Measurements from ENCODE around the gene CNTN5.

The CNTN5 gene

GRCh38 chr11:99135508-99135907 is 114.8 kb downstream of the CNTN5 start:
- Histone ChIP-seq H3K23ac (ENCODE audit: low read length) (no peak overlapping the region), H2AFZ (ENCODE audit: insufficient read depth, low read length, poor library complexity) (no peak overlapping the region), H4K12ac (ENCODE audit: low read depth, low read length) (no peak overlapping the region), H4K91ac (ENCODE audit: low read depth, low read length) (no peak overlapping the region), H3K9me3 (ENCODE audit: insufficient read depth, low read depth, low read length) (no peaks in the 10 kb centered on the region), H2BK5ac (ENCODE audit: low read depth, low read length, poor library complexity) (no peak overlapping the region), H3K4ac (ENCODE audit: low read depth, low read length) (no peak overlapping the region), H3K4me3 (ENCODE audit: low read depth, low read length) (no peak overlapping the region), H2AK5ac (ENCODE audit: low read length) (no peak overlapping the region), H2BK12ac (ENCODE audit: low read length) (no peak overlapping the region), H3K9ac (ENCODE audit: low read length) (no peak overlapping the region), H3K18ac (ENCODE audit: low read length) (no peak overlapping the region), H3K27ac (ENCODE audit: low read depth, low read length) (no peak overlapping the region), H2BK120ac (ENCODE audit: insufficient read depth, low read length, poor library complexity) (no peak overlapping the region), H4K8ac (ENCODE audit: low read depth, low read length) (no peak overlapping the region), H3K79me2 (ENCODE audit: control insufficient read depth, insufficient read depth, low read length, poor library complexity) (no peaks in the 10 kb centered on the region), H3K4me1 (ENCODE audit: control insufficient read depth in 1 of 2, insufficient read depth in 2 of 2, low read length in 2 of 2) (no peaks in the 10 kb centered on the region), H3K79me1 (ENCODE audit: low read length) (no peaks in the 10 kb centered on the region), H3K36me3 (ENCODE audit: control insufficient read depth in 1 of 2, insufficient read depth in 2 of 2, low read length in 2 of 2) (no peaks in the 10 kb centered on the region), H3K27me3 (ENCODE audit: insufficient read depth, low read length) (no peaks in the 10 kb centered on the region), H3K14ac (ENCODE audit: low read length) (no peak overlapping the region), H3K4me2 (ENCODE audit: low read length) (no peak overlapping the region)
- DNase-seq: no peak
- no CpG with 5 or more reads among the region's 1 CpG for WGBS (ENCODE audit: extremely low coverage, insufficient coverage, insufficient read length)

- Histone ChIP-seq H3K9ac (ENCODE audit: low read length) (no peak overlapping the region), H3K4me3 (ENCODE audit: low read depth, low read length) (no peak overlapping the region), H2AK5ac (ENCODE audit: low read length) (no peak overlapping the region), H4K91ac (ENCODE audit: low read depth, low read length) (no peak overlapping the region), H3K23ac (ENCODE audit: low read length) (no peak overlapping the region), H3K27ac (ENCODE audit: low read depth, low read length) (no peak overlapping the region), H4K8ac (ENCODE audit: low read depth, low read length) (no peak overlapping the region), H3K4me1 (ENCODE audit: control insufficient read depth in 1 of 2, insufficient read depth in 2 of 2, low read length in 2 of 2) (no peaks in the 10 kb centered on the region), H4K12ac (ENCODE audit: low read depth, low read length) (no peak overlapping the region), H3K36me3 (ENCODE audit: control insufficient read depth in 1 of 2, insufficient read depth in 2 of 2, low read length in 2 of 2) (no peaks in the 10 kb centered on the region), H3K9me3 (ENCODE audit: insufficient read depth, low read depth, low read length) (no peaks in the 10 kb centered on the region), H3K4me2 (ENCODE audit: low read length) (no peak overlapping the region), H2BK120ac (ENCODE audit: insufficient read depth, low read length, poor library complexity) (no peak overlapping the region), H3K18ac (ENCODE audit: low read length) (no peak overlapping the region), H2BK5ac (ENCODE audit: low read depth, low read length, poor library complexity) (no peak overlapping the region), H3K79me2 (ENCODE audit: control insufficient read depth, insufficient read depth, low read length, poor library complexity) (no peaks in the 10 kb centered on the region), H3K14ac (ENCODE audit: low read length) (no peak overlapping the region), H2AFZ (ENCODE audit: insufficient read depth, low read length, poor library complexity) (no peak overlapping the region), H2BK12ac (ENCODE audit: low read length) (no peak overlapping the region), H3K27me3 (ENCODE audit: insufficient read depth, low read length) (no peaks in the 10 kb centered on the region), H3K4ac (ENCODE audit: low read depth, low read length) (no peak overlapping the region), H3K79me1 (ENCODE audit: low read length) (no peaks in the 10 kb centered on the region)
- no peak for DNase-seq
- WGBS (ENCODE audit: extremely low coverage, insufficient coverage, insufficient read length): no CpG with 5 or more reads among the region's 4 CpGs
These were observed 121.5 kb downstream of the CNTN5 start for GRCh38 chr11:99142237-99142636.

GRCh38 chr11:99148352-99148751 is 127.6 kb downstream of the CNTN5 start:
- H3K9me3 ChIP-seq (ENCODE audit: insufficient read depth, low read depth, low read length): no peaks in the 10 kb centered on the region

GRCh38 chr11:99154277-99154676 is 133.5 kb downstream of the CNTN5 start:
- H3K36me3 ChIP-seq (ENCODE audit: control insufficient read depth in 1 of 2, insufficient read depth in 2 of 2, low read length in 2 of 2): no peaks in the 10 kb centered on the region
- no peak overlapping the region for H3K4me3 ChIP-seq (ENCODE audit: low read depth, low read length)
- H4K8ac ChIP-seq (ENCODE audit: low read depth, low read length): no peak overlapping the region
- H3K4me1 ChIP-seq (ENCODE audit: control insufficient read depth in 1 of 2, insufficient read depth in 2 of 2, low read length in 2 of 2): no peaks in the 10 kb centered on the region
- H3K4me2 ChIP-seq (ENCODE audit: low read length): no peak overlapping the region
- no peak overlapping the region for H4K12ac ChIP-seq (ENCODE audit: low read depth, low read length)
- no peaks in the 10 kb centered on the region for H3K27me3 ChIP-seq (ENCODE audit: insufficient read depth, low read length)
- no peak overlapping the region for H2AK5ac ChIP-seq (ENCODE audit: low read length)
- H3K27ac ChIP-seq (ENCODE audit: low read depth, low read length): no peak overlapping the region
- H2AFZ ChIP-seq (ENCODE audit: insufficient read depth, low read length, poor library complexity): no peak overlapping the region
- H3K23ac ChIP-seq (ENCODE audit: low read length): no peak overlapping the region
- WGBS (ENCODE audit: extremely low coverage, insufficient coverage, insufficient read length): no CpG with 5 or more reads among the region's 5 CpGs
- no peak overlapping the region for H3K4ac ChIP-seq (ENCODE audit: low read depth, low read length)
- H2BK120ac ChIP-seq (ENCODE audit: insufficient read depth, low read length, poor library complexity): no peak overlapping the region
- H3K9me3 ChIP-seq (ENCODE audit: insufficient read depth, low read depth, low read length): peaks cover 6% of the 10 kb centered on the region
- H3K14ac ChIP-seq (ENCODE audit: low read length): no peak overlapping the region
- H2BK12ac ChIP-seq (ENCODE audit: low read length): no peak overlapping the region
- H2BK5ac ChIP-seq (ENCODE audit: low read depth, low read length, poor library complexity): no peak overlapping the region
- no peak overlapping the region for H3K18ac ChIP-seq (ENCODE audit: low read length)
- DNase-seq: no peak
- H3K79me1 ChIP-seq (ENCODE audit: low read length): no peaks in the 10 kb centered on the region
- no peak overlapping the region for H4K91ac ChIP-seq (ENCODE audit: low read depth, low read length)
- no peak overlapping the region for H3K9ac ChIP-seq (ENCODE audit: low read length)
- no peaks in the 10 kb centered on the region for H3K79me2 ChIP-seq (ENCODE audit: control insufficient read depth, insufficient read depth, low read length, poor library complexity)

More at GRCh38 chr11:99148352-99148751, 127.6 kb downstream of the CNTN5 start:
- Histone ChIP-seq H3K4me3 (ENCODE audit: low read depth, low read length) (no peak overlapping the region), H3K27ac (ENCODE audit: low read depth, low read length) (no peak overlapping the region), H3K23ac (ENCODE audit: low read length) (no peak overlapping the region), H3K9ac (ENCODE audit: low read length) (no peak overlapping the region), H4K12ac (ENCODE audit: low read depth, low read length) (no peak overlapping the region), H3K79me1 (ENCODE audit: low read length) (no peaks in the 10 kb centered on the region), H2AFZ (ENCODE audit: insufficient read depth, low read length, poor library complexity) (no peak overlapping the region), H3K4me1 (ENCODE audit: control insufficient read depth in 1 of 2, insufficient read depth in 2 of 2, low read length in 2 of 2) (no peaks in the 10 kb centered on the region), H3K18ac (ENCODE audit: low read length) (no peak overlapping the region), H3K4me2 (ENCODE audit: low read length) (no peak overlapping the region), H2AK5ac (ENCODE audit: low read length) (no peak overlapping the region), H2BK120ac (ENCODE audit: insufficient read depth, low read length, poor library complexity) (no peak overlapping the region), H3K27me3 (ENCODE audit: insufficient read depth, low read length) (no peaks in the 10 kb centered on the region), H3K36me3 (ENCODE audit: control insufficient read depth in 1 of 2, insufficient read depth in 2 of 2, low read length in 2 of 2) (no peaks in the 10 kb centered on the region), H2BK12ac (ENCODE audit: low read length) (no peak overlapping the region), H3K79me2 (ENCODE audit: control insufficient read depth, insufficient read depth, low read length, poor library complexity) (no peaks in the 10 kb centered on the region), H4K8ac (ENCODE audit: low read depth, low read length) (no peak overlapping the region), H4K91ac (ENCODE audit: low read depth, low read length) (no peak overlapping the region), H2BK5ac (ENCODE audit: low read depth, low read length, poor library complexity) (no peak overlapping the region), H3K14ac (ENCODE audit: low read length) (no peak overlapping the region), H3K4ac (ENCODE audit: low read depth, low read length) (no peak overlapping the region)
- no peak for DNase-seq
